Measurements from ENCODE around the gene TTC24.
"Not testable (repeated sequence)": the region's sequence is repeated elsewhere in the genome, so short reads cannot be mapped to it uniquely, and the experiment has no call there.

TTC24 gene

DNA sequence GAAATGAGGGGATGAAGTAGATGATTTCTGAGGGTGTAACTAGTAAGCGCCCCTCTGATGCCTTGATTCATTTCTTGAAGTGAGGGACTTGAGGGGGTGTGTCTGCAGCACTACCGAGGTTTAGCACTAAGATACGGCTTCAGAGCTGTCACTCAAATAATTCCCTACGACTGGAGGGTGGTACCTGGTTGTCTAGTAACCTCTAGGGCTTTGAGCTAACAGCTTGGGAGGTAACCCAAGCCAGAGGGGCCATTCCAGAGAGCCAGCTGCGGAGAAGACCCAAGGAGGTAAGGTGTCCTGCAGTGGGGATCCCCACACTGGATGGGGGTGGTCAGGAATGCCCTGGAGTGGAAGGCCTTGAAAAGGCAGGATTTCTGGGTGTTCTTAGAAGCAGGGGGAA, at the start of gene TTC24:
Gene TTC24, plus strand, starts transcription at position 252 of the 400 bp plus-strand sequence. CDS start 1,642 bp downstream, outside the sequence.
- no peak for DNase-seq (ENCODE audit: low read depth)

DNA sequence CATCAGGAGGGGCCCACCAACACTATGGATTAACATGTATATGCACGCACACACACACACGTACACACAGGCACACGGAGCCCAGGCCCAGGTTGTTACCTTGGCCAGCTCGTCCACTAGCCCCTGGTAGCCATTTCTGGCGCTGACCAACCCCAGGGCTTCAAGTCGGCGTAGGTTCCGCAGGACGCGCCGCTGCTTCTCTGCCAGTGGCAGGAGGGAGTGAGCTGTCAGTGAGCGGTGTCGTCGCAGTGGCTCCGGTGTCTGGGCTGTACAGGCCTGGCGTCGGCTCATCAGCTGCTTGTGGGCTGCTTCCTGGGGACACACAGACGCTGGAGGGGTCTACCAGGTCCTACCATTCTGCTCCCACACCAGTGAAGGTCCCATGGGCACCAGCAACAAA, 49.5 kb upstream of the TTC24 start:
- no peak for DNase-seq (ENCODE audit: low read depth)

DNA sequence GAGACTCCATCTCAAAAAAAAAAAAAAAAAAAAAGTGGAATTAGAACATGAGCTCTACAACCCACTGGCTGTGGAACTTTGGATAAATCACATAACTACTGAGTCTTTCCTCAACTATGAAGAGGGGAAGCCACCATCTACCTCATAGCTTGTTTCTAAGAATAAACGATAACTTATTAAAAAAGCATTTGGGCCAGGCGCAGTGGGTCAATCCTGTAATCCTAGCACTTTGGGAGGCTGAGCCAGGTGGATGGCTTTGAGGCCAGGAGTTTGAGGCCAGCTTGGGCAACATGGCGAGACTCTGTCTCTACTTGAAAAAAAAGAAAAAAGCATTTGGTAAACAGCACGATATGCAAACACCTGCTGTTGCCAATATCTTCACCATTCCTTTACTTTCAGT, 47.1 kb upstream of the TTC24 start:
- DNase-seq (ENCODE audit: low read depth): no peak

DNA sequence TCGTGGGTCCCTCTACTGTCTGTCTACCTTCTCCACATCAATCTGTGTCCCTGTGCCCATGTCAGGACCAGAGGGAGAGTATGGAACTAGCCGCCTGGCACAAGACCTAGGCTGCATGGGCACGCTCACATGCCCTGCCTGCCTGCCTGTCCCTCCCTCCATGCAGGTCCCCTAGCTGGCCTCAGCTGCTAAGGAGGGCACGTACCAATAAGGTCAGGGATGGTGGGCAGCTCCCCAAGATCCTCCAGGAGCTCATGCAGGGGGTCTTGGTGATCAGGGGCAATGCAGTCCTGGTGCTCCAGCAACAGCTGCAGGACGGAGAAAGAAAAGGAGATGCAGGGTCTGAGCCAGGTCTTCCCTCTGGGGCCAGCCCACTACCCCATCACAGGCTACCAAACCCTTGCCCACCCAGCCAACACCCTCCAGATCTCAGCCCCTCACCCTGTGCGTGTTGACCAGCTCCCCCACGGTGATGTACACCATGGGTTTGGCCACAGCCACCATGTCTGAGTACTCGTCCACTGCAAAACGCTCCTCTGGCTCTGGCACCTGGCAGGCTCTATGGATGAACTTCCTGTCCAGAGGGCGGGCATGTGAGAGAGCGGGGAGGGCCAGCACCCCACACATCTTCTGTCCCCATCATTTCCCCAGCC, 45.8 kb upstream of the TTC24 start:
- DNase-seq (ENCODE audit: low read depth): no peak

DNA sequence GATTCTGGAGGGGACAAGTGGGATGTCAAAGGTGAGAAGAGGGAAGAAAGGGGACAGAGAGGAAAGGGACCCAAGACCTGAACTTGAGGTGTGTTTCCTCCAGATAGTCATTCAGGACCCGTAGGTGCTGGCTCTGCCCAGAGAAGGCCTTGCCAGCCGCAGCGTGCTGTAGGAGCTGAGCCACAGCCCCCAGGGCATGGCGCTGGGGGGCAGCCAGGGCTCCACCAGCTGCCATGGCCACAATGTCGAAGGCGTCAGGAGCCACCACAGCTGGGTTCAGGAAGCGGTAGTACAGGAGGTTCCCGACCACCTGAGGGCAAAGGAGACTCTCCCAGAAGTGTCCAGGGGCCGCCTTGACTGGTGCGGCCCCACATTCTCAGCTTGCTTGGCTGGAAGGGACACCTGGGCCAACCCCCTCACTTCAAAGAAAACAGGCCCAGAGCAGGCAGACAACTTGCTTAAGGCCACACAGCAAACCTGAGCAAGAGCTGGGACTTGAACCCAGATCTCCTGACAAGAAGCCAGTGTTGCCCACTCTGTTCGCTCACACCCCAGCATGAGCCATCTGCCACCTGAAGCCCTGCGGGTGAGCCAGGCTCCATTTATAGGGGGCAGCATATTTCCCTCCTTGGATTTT, 45.0 kb upstream of the TTC24 start:
- DNase-seq (ENCODE audit: low read depth): no peak

DNA sequence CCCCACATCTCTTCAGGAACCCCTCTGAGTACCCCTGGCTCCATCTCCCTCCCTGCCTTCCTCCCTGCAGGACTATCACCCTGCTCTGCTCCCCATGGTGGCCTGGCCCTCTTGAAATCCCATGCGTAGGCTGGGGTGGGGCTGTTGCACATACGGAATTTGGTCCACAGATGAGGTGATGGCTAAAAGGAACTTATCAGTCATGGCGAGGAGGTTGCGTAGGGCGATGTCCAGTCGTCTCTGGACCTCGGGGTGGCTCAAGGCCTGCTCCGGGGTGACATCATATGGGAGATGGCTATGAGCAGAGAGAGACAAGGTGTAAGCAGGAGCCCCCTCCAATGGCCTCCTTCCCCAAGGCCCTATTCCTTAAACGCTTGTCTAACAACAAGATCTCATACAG, 42.5 kb upstream of the TTC24 start:
- no peak for DNase-seq (ENCODE audit: low read depth)

DNA sequence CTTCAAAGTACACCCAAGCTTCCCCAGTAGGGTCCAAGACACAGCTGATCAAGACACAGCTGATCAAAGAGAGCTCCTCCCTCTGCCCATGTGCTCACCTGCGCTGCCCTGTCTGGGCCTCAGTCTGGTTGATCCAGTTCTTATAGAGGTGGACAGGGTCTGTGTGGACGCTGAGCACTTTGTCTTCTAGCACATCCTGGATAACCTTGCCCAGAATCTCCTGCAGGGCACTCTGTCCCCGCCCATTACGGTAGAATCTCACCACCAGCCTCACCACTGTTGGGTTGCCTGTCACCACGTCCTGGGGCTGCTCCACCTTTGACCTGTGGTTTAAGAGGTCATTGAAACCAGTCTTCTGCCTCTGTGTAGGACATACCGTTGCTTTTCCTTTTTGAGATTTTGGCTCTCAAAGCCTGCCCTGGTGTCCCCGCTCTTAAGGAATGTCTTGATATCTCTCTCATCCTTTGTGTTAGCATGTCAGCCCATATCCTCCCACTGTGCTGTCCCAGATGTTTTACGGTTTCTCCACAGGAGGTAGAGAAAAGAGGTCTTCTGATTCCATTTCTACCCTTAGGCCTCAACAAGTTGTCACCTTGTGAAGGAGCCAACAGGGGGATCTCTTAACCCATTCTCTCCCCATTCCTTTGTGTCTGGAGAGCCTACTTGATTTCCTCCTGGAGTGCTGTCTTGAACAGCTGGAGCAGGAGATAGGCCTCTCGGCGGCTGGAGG, 40.6 kb upstream of the TTC24 start:
- no peak for DNase-seq (ENCODE audit: low read depth)

DNA sequence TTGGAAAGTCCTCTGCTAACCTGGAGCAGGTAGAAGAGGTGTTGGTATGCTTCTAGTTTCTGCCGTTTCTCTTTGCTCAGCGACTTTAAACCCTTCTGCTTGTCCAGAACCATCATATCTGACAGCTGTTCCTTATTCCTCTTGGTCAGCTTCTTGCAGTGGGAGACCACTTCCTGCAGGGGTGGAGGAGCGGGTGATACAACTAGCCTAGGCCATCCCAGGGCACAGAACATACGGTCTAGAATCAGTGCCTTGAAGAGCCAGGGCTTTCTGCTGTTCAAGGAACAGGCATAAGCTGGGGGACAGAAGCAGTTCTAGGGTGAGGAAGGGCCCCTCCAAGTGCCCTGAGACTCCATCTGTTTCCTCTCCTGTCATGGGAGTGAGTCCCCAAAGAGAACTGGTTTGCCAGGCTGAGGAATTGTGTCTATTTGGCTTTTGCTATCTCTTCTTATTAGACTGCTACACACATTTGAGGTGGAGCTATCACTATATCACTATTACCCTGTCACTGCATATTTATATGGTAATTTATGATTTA, 39.6 kb upstream of the TTC24 start:
- no peak for DNase-seq (ENCODE audit: low read depth)

DNA sequence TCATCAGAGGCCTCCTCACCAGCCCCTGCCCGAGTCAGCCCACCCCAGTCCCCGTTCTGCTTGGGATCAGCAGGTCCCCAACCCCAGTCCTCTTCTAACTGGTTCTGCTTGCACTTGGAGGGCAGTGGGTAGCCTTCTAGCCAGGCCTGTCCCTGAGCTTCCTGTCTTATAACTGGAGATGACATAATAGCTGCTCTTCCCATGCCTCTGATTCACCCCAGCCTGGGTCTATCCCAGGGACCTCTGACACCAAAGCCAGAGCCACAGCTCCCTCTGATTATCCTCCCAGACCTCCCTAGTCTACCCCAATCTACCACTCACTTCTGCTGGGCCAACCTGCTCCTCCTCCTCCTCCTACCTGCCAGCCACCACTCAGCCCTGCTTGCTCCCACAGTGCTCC, 38.6 kb upstream of the TTC24 start:
- peak; percentile 13 for DNase-seq (ENCODE audit: low read depth)

DNA sequence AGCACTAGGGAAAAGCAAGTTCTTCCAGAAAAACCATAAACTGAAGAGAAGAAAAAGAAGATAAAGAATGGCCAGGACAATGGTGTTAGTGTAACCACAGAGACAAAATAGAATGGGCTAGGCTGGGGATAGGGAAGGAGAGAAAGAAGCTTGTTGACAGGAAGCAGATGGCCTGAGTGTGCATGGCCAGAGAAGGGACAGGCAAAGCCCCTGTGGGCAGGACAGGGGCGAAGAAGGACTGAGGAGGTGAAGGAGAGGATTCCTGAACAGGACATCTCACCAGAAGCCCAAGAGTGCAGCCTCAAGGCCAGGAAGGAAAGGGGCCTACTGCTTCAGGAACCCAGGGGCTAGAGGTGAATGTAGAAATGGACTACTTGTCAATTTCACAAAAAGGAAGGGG, 36.5 kb upstream of the TTC24 start:
- no peak for DNase-seq (ENCODE audit: low read depth)

DNA sequence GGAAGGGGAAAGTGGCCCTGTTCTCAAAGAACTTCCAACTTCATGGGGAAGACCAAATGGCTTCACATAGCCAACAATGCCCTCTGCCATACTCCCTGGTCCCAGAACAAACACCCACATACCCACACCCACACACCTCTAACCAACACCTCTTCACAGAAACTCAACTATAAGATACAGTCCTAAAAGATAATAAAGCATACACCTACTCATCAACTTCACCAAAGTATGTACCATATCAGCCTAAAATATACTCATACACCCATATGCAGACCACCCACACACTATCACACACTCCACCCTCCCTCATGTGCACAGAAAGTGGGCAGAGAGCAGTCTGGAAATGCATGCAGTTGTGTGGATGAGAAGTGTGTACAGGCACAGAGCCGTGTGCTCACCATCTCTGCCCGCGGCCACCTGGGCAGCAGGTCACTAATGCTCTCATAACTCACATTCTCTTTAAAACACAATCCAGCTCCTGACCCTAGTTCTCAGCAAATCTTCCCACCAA, 34.9 kb upstream of the TTC24 start:
- DNase-seq (ENCODE audit: low read depth): no peak

DNA sequence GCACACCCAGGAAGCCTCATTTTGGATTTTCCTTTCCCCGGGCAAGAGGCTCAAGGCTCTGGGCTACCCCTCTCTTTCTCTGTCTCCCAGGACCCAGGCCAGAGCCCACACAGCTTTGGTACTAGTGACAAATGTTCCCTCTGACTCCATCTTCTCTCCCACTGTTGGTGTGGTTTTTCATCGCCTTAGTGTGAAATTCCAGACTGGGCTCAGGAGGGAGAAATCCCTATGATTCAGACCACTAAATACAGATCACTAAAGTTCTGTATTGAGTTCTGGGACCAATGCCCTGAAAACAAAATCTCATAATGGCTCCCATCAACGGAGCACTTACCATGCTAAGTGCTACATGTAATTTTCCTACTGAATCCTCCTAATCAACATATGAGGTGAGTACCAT, 33.3 kb upstream of the TTC24 start:
- no peak for DNase-seq (ENCODE audit: low read depth)

DNA sequence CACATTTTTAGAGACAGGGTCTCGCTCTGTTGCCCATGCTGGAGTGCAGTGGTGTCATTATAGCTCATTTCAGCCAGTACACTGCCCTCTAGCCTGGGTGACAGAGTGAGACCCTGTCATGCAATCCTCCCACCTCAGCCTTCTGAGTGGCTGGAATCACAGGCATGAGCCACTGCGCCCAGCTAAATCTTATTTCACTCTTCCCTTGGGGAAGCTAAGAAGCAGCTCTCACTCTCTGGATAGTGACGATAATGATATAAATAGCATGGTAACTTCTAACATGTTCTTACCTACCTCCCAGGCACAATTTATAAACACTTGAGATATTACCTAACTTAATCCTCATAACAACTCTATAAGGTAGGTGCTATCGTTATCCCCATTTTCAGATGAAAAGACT, 32.1 kb upstream of the TTC24 start:
- DNase-seq (ENCODE audit: low read depth): no peak

DNA sequence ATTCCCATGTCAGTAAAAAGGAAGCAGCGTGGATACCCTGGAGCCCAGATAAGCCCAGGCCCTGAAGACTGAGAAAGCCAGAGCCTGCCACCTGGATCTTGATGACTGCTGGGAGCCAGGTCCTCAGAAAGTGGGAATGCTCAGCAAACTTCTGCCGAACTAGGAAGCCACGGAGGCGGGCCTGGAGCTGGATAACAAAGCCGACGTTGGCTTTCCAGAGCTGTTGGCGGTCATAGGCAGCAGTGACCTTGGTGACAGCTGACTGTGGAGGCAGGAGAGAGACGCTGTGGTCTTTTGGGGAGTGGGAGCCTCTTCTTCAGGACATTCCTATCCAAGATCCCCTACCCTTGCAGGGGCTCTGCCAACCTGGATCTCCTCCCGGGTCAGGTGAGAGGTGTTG, 31.5 kb upstream of the TTC24 start:
- DNase-seq (ENCODE audit: low read depth): no peak

DNA sequence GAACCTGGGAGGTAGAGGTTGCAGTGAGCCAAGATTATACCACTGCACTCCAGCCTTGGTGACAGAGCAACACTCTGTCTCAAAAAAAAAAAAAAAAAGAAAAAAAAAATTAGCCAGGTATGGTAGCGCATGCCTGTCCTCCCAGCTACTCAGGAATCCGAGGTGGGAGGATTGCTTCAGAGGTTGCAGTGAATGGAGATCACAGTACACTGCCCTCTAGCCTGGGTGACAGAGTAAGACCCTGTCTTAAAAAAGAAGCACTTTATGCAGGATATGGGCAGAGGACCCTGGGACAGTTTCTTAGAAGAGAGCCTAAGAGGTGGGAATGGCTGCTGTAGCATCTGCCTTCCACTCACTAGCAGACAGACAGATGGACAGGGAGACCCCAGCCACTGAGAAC, 30.1 kb upstream of the TTC24 start:
- DNase-seq (ENCODE audit: low read depth): no peak

DNA sequence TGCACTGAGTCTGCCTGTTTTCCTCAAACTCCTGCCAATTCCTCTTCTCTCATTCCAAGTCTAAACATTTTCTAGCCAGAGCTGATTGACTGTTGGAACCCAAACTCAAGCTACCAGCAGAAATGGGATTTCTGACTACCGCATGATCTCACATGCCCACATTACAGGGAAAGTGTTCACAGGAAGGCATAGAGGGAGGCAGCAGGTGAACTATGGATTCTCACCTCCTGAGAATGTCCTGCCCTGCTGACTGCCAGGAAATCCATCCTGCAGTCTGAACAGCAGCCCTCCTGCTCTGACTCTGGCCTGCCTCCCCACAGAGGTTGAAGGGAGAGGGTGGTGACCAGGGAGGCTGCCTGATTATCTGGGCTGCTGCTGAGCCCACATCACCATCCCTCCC, 29.7 kb upstream of the TTC24 start:
- DNase-seq (ENCODE audit: low read depth): no peak

DNA sequence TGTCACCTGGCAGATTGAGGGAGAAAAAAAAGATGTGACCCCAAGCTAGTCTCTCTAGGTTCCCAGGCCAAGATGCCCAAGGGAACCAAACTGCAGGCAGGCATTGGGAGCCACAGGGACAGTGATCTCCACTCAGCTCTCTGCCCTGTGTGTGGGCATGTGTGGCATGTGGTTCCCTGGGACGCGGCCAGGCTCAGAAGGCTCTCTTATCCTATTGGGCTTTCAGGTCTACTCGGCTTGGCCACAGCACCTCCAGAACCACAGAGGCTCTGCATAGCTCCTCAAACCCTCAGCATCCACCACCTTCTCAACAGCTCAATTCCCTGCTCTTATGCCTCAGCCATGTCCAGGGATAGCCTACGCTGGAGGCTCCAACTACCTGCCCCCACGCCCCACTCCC, 29.2 kb upstream of the TTC24 start:
- DNase-seq (ENCODE audit: low read depth): no peak

DNA sequence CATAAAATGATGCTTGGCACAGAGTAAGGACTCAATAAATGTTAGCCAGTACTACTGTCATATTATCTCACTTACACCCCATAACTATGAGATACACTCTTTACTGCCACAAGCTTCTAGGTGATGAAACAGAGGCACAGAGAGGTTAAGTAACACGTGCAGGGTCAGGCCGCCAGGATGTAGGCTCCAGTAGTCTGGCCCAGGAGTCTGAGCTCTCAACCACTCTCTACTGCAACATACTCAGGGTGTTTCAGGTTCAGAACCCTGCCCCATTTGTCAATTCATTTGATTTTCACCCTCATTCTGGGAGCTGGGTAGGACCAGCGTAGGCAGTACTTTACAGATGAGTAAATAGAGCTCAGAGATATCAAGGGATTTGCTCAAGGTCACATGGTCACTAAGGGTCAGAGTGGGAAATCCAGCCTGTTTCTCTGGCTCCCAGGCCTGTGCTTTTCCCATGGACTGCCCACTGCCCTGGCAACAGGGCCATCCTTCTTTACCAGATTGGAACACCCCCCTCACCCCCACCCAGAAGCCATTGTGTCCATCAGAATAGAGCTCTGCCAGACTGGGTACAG, 28.4 kb upstream of the TTC24 start:
- no peak for DNase-seq (ENCODE audit: low read depth)

DNA sequence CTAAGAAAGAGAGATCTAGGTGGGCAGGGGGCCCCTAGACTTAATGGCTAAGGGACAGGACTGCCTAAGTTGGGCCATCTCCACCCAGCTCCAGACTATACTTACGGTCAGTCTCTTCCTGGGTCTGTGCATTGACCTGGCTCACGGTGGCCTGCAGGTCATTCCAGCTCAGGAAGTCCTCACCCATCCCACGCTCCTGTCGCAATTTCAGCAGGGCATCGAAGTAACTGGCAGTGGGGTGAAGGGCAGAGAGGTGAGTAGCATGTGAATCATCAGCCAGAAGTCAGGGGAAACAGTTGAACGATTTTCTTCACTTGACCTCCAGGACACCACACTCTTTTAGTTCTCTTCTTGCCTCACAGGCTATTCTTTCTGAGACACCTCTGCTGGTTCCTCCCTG, 27.7 kb upstream of the TTC24 start:
- DNase-seq (ENCODE audit: low read depth): no peak

DNA sequence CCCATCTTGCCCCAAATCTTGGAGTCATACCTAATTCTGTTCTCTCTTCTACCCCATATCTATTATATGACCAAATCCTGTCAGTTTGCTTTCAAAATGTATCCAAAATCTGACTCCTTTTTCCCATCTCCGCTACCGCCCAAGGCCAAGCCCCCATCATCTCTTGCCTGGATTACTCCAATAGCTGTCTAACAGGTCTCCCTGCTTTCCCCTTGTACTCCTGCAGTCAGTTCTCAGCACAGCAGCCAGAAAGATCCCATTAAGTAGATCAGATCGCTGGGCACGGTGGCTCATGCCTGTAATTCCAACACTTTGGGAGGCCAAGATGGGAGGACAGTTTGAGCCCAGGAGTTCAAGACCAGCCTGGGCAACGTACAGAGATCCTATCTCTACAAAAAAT, 27.0 kb upstream of the TTC24 start:
- no peak for DNase-seq (ENCODE audit: low read depth)

DNA sequence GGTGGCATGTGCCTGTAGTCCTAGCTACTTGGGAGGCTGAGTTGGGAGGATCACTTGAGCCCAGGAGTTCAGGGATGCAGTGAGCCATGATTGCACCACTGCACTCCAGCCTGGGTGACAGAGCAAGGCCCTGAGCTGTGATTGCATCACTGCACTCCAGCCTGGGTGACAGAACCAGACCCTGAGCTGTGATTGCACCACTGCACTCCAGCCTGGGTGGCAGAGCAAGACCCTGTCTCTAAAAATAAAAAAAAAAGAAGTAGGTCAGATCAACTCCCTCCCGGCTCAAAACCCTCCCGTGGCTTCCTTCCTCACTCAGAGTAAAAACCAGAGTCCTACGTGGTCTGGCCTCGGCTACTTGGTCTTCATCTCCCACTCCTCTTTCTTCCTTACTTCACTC, 26.6 kb upstream of the TTC24 start:
- DNase-seq (ENCODE audit: low read depth): not testable (repeated sequence)

DNA sequence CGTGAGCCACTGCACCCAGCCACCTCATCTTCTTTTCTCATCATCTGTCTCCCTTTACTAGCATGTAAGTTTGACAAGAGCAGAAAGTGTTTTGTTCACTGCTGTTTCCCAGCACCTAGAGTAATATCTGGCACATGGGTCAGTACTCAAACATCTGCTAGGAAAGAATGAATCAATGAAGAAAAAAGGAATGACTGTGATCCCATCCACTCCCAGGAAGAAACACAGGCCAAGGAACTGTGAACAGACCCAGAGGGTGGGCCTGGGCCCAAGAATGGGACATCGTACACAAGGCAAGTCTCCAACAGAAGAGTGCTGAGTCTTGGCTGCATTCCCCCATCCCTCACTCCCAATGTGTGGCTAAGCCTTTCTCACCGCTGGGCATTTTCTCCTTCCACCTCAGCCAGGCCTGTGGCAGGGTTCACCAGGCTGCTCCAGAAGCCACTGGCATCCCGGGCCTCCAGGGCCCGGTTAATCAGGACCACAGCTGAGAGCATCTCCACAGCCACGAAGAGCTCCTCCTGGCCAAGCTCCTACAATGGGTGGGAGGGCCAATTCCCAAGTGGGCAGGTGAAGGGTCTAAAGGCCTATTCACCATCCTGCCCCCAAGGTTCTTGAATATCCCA, 25.6 kb upstream of the TTC24 start:
- no peak for DNase-seq (ENCODE audit: low read depth)
